AG04449 (cell line): Measurements from ENCODE around the gene TBC1D10B.

Experiments
- CTCF ChIA-PET: fragments of 350-600 bp; formaldehyde crosslinking; extraction: SDS; loops from one replicate; lab custom pipeline; 2021; ENCODE audit warnings: antibody characterized with exemption; lab: Yijun Ruan, JAX
- POLR2A ChIA-PET: fragments of 400-600, 350-600 bp; formaldehyde crosslinking; extraction: SDS; loops from one replicate; lab custom pipeline; 2020; ENCODE audit warnings: antibody characterized with exemption, inconsistent platforms; lab: Yijun Ruan, JAX
- DNase-seq: peaks from one replicate; pipeline ENCODE4 v3.0.0-alpha.2; 2010; ENCODE audit warnings: low read depth, low spot score
- H3K4me3 ChIP-seq: 2 replicates; pipeline ENCODE4 v1.5.1; 2011; ENCODE audit warnings: low read depth, mild to moderate bottlenecking, control low read depth, low read length
- CTCF ChIP-seq: IDR thresholded peaks from one replicate; pipeline ENCODE4 v1.5.1; 2011; ENCODE audit warnings: mild to moderate bottlenecking, moderate library complexity, low read length, control low read depth, inconsistent platforms; ENCODE audit not compliant: insufficient read depth; ENCODE audit errors: missing control alignments

The TBC1D10B gene

GRCh38 chr16:30380072-30380802, 9.9 kb upstream of the TBC1D10B start:
- POLR2A ChIA-PET: no interaction called here
- H3K4me3 ChIP-seq: no peak overlapping the region
- CTCF ChIA-PET: interaction anchor here (1.0 to 2.1 kb wide), 3 partner anchors 9 to 29 kb away, joined by 3 to 6 read pairs (median 6); partner anchors contain the start of gene ZNF48
- DNase-seq: no peak
- no peak for TF ChIP-seq CTCF

GRCh38 chr16:30379158-30379783, 9.0 kb upstream of the TBC1D10B start:
- TF ChIP-seq CTCF: no peak
- H3K4me3 ChIP-seq: peak overlapping the region; percentile 85
- ChIA-PET POLR2A (interaction anchor here (1.2 kb wide), 1 partner anchor 16 kb away, joined by 4 read pairs; the partner anchor contains the start of gene ZNF48), CTCF (interaction anchor here (1.3 to 2.1 kb wide), 2 partner anchors 8 to 16 kb away, joined by 6 read pairs; partner anchors contain the start of gene ZNF48)
- DNase-seq: no peak

- peak overlapping the region; percentile 85 for H3K4me3 ChIP-seq
- ChIA-PET POLR2A (interaction anchor here (1.2 kb wide), 1 partner anchor 17 kb away, joined by 4 read pairs; the partner anchor contains the start of gene ZNF48), CTCF (interaction anchor here (2.4 to 3.3 kb wide), 2 partner anchors 16 to 31 kb away, joined by 9 to 12 read pairs; partner anchors contain the start of gene ZNF48)
- peak; percentile 27 for TF ChIP-seq CTCF
- peak; percentile 68 for DNase-seq
Measured at GRCh38 chr16:30378236-30379157, 8.2 kb upstream of the TBC1D10B start.

GRCh38 chr16:30377812-30378235, 7.5 kb upstream of the TBC1D10B start:
- H3K4me3 ChIP-seq: peak overlapping the region; percentile 58
- TF ChIP-seq CTCF: no peak
- no peak for DNase-seq
- POLR2A ChIA-PET: interaction anchor here (1.2 kb wide), 1 partner anchor 17 kb away, joined by 4 read pairs; the partner anchor contains the start of gene ZNF48
- CTCF ChIA-PET: interaction anchor here (2.4 to 3.3 kb wide), 2 partner anchors 16 to 32 kb away, joined by 9 to 12 read pairs; partner anchors contain the start of gene ZNF48

- no peak for TF ChIP-seq CTCF
- peak overlapping the region; percentile 58 for H3K4me3 ChIP-seq
- CTCF ChIA-PET: interaction anchor here (2.4 to 3.3 kb wide), 2 partner anchors 17 to 32 kb away, joined by 9 to 12 read pairs; partner anchors contain the start of gene ZNF48
- DNase-seq: no peak
- POLR2A ChIA-PET: interaction anchor here (0.6 kb wide), 1 partner anchor 19 kb away, joined by 4 read pairs; no protein-coding TSS in a partner anchor
Measured at GRCh38 chr16:30377050-30377811, 6.9 kb upstream of the TBC1D10B start.
